Keratinocyte (primary cell): ENCODE results near the gene NOTCH4. TPM values are rescaled to one million over a fixed set of nuclear protein-coding genes. Genes with fewer than 3 reads are reported as not detected.
"Not testable (repeated sequence)": the region's sequence is repeated elsewhere in the genome, so short reads cannot be mapped to it uniquely, and the experiment has no call there.

Source experiments
- DNase-seq: peaks from one replicate; pipeline ENCODE4 v3.0.0-alpha.2; 2011; ENCODE audit warnings: low read depth, missing footprints, low spot score
- FAIRE-seq: peaks from 2 replicates; lab custom pipeline; 2011; peaks lifted over from hg19 to GRCh38; lab: Jason Lieb, UNC
- H2AFZ ChIP-seq: 2 replicates; pipeline ENCODE4 v1.6.0; 2012; ENCODE audit warnings: low read length, control low read depth, inconsistent platforms; ENCODE audit not compliant: control insufficient read depth
- H3K27ac ChIP-seq: 2 replicates; pipeline ENCODE4 v1.5.1; 2011; ENCODE audit warnings: low read length; ENCODE audit not compliant: control insufficient read depth, insufficient read depth
- H3K27me3 ChIP-seq: 3 replicates; pipeline ENCODE4 v1.6.0; 2011; ENCODE audit warnings: low read length; ENCODE audit not compliant: control insufficient read depth, insufficient read depth; ENCODE audit errors: extremely low read depth
- H3K36me3 ChIP-seq, 2 experiments: 2 replicates in 1 of 2; 3 replicates in 1 of 2; pipeline ENCODE4 v1.5.1; 2011; ENCODE audit warnings: low read length in 2 of 2, mild to moderate bottlenecking in 1 of 2; ENCODE audit not compliant: control insufficient read depth in 2 of 2, insufficient read depth in 2 of 2; ENCODE audit errors: extremely low read depth in 1 of 2
- H3K4me1 ChIP-seq: 3 replicates; pipeline ENCODE4 v1.5.1; 2011; ENCODE audit warnings: low read length; ENCODE audit not compliant: control insufficient read depth, insufficient read depth; ENCODE audit errors: extremely low read depth
- H3K4me2 ChIP-seq: 3 replicates; pipeline ENCODE4 v1.6.0; 2011; ENCODE audit warnings: low read depth, low read length; ENCODE audit not compliant: control insufficient read depth, insufficient read depth; ENCODE audit errors: extremely low read depth
- H3K4me3 ChIP-seq, 3 experiments: fragments of 200-600 bp in 1 of 3; sonication (generic) in 1 of 3; 2 replicates in 2 of 3; 3 replicates in 1 of 3; pipeline ENCODE4 v1.5.1; 2011 to 2016; ENCODE audit warnings: low read length in 3 of 3, mild to moderate bottlenecking in 3 of 3, control low read depth in 2 of 3, inconsistent platforms in 1 of 3, low read depth in 1 of 3, mixed read lengths in 1 of 3, mixed run types in 1 of 3, moderate library complexity in 1 of 3; ENCODE audit not compliant: control insufficient read depth in 2 of 3, insufficient read depth in 2 of 3; ENCODE audit errors: extremely low read depth in 1 of 3
- H3K79me2 ChIP-seq: 2 replicates; pipeline ENCODE4 v1.6.0; 2012; ENCODE audit warnings: low read length; ENCODE audit not compliant: control insufficient read depth, insufficient read depth
- H3K9ac ChIP-seq: 3 replicates; pipeline ENCODE4 v1.6.0; 2011; ENCODE audit warnings: low read length; ENCODE audit not compliant: control insufficient read depth, insufficient read depth; ENCODE audit errors: extremely low read depth
- H3K9me1 ChIP-seq: 3 replicates; pipeline ENCODE4 v1.6.0; 2011; ENCODE audit warnings: low read length; ENCODE audit not compliant: control insufficient read depth, insufficient read depth; ENCODE audit errors: extremely low read depth
- H3K9me3 ChIP-seq: 2 replicates; pipeline ENCODE4 v1.5.1; 2012; ENCODE audit warnings: low read depth, low read length; ENCODE audit not compliant: control insufficient read depth
- H4K20me1 ChIP-seq: 3 replicates; pipeline ENCODE4 v1.6.0; 2011; ENCODE audit warnings: low read length; ENCODE audit not compliant: control insufficient read depth, insufficient read depth; ENCODE audit errors: extremely low read depth
- EZH2 ChIP-seq: IDR thresholded peaks from one replicate; pipeline ENCODE4 v1.6.1; 2012; ENCODE audit warnings: inconsistent platforms, mild to moderate bottlenecking, low read length, moderate library complexity
- dilution Hi-C: fragments of 300-500 bp; cut with MboI; formaldehyde crosslinking; loops from one replicate; pipeline ENCODE4 v1.7.0; 2020; ENCODE audit warnings: low sequenced_read_pairs; ENCODE audit not compliant: extremely low pct_ligation_motif_present
- polyA plus RNA-seq, 5 experiments: library from polyadenylated mRNA; depleted of rRNA in 3 of 5; stranded (reverse) in 3 of 5; stranded (forward) in 1 of 5; unstranded in 1 of 5; fragments of >200 nt; gene quantifications; 1 replicate in 1 of 5; 2 replicates in 3 of 5; 3 replicates in 1 of 5; pipeline versions ENCODE4 v1.2.1 to v1.2.3, GENCODE V29; 2011 to 2012; ENCODE audit warnings: missing spikeins in 2 of 5, low read depth in 1 of 5, low replicate concordance in 1 of 5
- TF ChIP-seq, protein P1 (sequence below), 3 experiments: IDR thresholded peaks in 1 of 3; conservative IDR thresholded peaks in 1 of 3; optimal IDR thresholded peaks in 1 of 3; 2 replicates in 2 of 3; 3 replicates in 1 of 3; pipeline versions ENCODE3 to v1.5.1; 2011; ENCODE audit warnings: low read length in 3 of 3, mild to moderate bottlenecking in 3 of 3, moderate library complexity in 2 of 3, control low read depth in 1 of 3, inconsistent platforms in 1 of 3; ENCODE audit not compliant: insufficient read depth in 2 of 3; ENCODE audit errors: extremely low read depth in 1 of 3

The NOTCH4 gene
- polyA plus RNA-seq, 1 donor (not counting 4 experiments of a cell fraction or from before 2014, with no cell fraction given) = 0.07 TPM

DNA sequence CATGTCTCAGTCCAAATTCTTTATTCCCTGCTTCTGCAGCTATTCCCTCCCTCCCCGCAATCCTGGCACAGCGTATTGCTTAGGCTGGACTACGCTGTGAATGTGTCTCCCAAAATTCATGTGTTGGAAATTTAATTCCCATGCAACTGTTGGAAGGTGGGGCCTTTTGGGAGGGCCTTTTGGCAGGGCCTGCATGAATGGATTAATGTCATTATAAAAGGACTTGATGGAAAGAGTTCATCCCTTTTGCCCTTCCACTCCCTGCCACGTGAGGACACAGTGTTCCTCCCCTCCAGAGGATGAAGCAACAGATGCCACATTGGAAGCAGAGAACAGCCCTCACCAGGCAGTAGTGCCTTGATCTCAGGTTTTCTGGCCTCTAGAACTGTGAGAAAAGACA is 20.4 kb upstream of the NOTCH4 start:
- H4K20me1 ChIP-seq = no peaks in the 10 kb centered on the region
- peaks cover 2% of the 10 kb centered on the region for H3K27me3 ChIP-seq
- FAIRE-seq (no peak), DNase-seq (no peak)
- H3K27ac ChIP-seq = no peak overlapping the region
- no peak overlapping the region for H2AFZ ChIP-seq
- H3K9me1 ChIP-seq = no peaks in the 10 kb centered on the region
- H3K4me1 ChIP-seq = no peaks in the 10 kb centered on the region
- no peak overlapping the region for H3K4me3 ChIP-seq
- H3K4me2 ChIP-seq = no peak overlapping the region
- no peaks in the 10 kb centered on the region for H3K79me2 ChIP-seq
- H3K36me3 ChIP-seq = no peaks in the 10 kb centered on the region
- no peak overlapping the region for H3K9ac ChIP-seq
- H3K9me3 ChIP-seq = no peaks in the 10 kb centered on the region
- TF ChIP-seq, protein P1, sequence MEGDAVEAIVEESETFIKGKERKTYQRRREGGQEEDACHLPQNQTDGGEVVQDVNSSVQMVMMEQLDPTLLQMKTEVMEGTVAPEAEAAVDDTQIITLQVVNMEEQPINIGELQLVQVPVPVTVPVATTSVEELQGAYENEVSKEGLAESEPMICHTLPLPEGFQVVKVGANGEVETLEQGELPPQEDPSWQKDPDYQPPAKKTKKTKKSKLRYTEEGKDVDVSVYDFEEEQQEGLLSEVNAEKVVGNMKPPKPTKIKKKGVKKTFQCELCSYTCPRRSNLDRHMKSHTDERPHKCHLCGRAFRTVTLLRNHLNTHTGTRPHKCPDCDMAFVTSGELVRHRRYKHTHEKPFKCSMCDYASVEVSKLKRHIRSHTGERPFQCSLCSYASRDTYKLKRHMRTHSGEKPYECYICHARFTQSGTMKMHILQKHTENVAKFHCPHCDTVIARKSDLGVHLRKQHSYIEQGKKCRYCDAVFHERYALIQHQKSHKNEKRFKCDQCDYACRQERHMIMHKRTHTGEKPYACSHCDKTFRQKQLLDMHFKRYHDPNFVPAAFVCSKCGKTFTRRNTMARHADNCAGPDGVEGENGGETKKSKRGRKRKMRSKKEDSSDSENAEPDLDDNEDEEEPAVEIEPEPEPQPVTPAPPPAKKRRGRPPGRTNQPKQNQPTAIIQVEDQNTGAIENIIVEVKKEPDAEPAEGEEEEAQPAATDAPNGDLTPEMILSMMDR (optimal IDR thresholded peaks at IDR 0.05 in 1 of 3, IDR thresholded peaks at IDR 0.05 in 1 of 3, conservative IDR thresholded peaks at IDR 0.05 in 1 of 3; ENCODE audit: extremely low read depth in 1 of 3, insufficient read depth in 2 of 3, low read length in 3 of 3) = no peak
- TF ChIP-seq EZH2 = no peak
- dilution Hi-C loops = no loop called here

DNA sequence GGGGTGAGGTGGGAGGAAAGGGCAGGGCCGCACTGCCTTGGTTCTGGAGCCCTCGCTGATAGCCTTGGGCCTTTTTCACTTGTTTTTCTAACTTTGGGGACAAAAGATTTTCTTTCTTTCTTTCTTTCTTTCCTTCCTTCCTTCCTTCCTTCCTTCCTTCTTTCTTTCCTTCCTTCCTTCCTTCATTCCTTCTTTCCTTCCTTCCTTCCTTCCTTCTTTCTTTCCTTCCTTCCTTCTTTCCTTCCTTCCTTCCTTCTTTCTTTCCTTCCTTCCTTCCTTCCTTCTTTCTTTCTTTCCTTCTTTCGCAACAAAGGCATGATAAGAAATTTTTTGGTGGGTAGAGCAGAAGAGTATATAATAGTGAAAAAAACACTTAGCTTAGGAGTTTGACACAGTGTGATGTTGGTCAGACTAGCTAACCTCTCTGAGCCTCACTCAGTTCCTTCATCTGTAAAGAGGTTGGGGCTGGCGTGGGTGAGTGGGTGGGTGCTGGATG is 18.5 kb upstream of the NOTCH4 start:
- H2AFZ ChIP-seq, H3K27ac ChIP-seq, H3K4me2 ChIP-seq, FAIRE-seq, H4K20me1 ChIP-seq, H3K27me3 ChIP-seq, H3K9me1 ChIP-seq, DNase-seq, H3K9me3 ChIP-seq, dilution Hi-C loops, H3K4me1 ChIP-seq, H3K9ac ChIP-seq, H3K79me2 ChIP-seq, H3K36me3 ChIP-seq, H3K4me3 ChIP-seq: not testable (repeated sequence)

DNA sequence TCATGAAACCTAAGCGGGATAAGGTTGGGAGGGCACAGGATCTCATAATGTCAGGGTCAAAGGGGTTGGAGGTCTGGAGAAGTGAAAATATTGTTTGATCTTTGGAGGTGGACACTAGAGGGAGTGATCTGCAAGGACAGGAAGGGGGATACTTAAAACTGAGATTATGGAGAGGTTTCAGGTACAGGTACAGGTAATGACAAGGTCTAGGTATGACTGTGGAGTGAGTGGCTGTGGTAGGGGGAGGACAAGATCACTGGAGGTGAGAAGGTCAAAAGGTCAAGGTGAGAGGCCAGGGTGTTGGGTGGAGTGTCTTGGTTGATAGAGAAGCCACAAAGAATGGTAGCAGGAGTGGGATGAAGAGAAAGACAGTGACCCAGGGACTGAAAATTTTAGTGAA is 16.8 kb upstream of the NOTCH4 start:
- Histone ChIP-seq H3K4me3 (no peak overlapping the region), H3K36me3 (no peaks in the 10 kb centered on the region), H3K9me3 (no peaks in the 10 kb centered on the region), H3K4me1 (no peaks in the 10 kb centered on the region), H3K9ac (no peak overlapping the region), H3K27me3 (peaks cover 2% of the 10 kb centered on the region), H2AFZ (no peak overlapping the region), H4K20me1 (no peaks in the 10 kb centered on the region), H3K27ac (no peak overlapping the region), H3K9me1 (no peaks in the 10 kb centered on the region), H3K4me2 (no peak overlapping the region), H3K79me2 (no peaks in the 10 kb centered on the region)
- FAIRE-seq (no peak), DNase-seq (no peak)
- TF ChIP-seq EZH2 = no peak
- TF ChIP-seq, protein P1 (optimal IDR thresholded peaks at IDR 0.05 in 1 of 3, IDR thresholded peaks at IDR 0.05 in 1 of 3, conservative IDR thresholded peaks at IDR 0.05 in 1 of 3; ENCODE audit: extremely low read depth in 1 of 3, insufficient read depth in 2 of 3, low read length in 3 of 3) = no peak
- dilution Hi-C loops = no loop called here
